ENCODE data around the gene RPUSD3.
"Not testable (repeated sequence)": the region's sequence is repeated elsewhere in the genome, so short reads cannot be mapped to it uniquely, and the experiment has no call there.

DNA sequence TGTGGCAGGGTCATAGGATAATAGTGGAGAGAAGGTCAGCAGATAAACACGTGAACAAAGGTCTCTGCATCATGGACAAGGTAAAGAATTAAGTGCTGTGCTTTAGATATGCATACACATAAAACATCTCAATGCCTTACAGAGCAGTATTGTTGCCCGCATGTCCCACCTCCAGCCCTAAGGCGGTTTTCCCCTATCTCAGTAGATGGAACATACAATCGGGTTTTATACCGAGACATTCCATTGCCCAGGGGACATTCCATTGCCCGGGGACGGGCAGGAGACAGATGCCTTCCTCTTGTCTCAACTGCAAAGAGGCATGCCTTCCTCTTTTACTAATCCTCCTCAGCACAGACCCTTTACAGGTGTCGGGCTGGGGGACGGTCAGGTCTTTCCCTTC lies 4.1 kb upstream of the RPUSD3 start:
- TF ChIP-seq, protein P1, sequence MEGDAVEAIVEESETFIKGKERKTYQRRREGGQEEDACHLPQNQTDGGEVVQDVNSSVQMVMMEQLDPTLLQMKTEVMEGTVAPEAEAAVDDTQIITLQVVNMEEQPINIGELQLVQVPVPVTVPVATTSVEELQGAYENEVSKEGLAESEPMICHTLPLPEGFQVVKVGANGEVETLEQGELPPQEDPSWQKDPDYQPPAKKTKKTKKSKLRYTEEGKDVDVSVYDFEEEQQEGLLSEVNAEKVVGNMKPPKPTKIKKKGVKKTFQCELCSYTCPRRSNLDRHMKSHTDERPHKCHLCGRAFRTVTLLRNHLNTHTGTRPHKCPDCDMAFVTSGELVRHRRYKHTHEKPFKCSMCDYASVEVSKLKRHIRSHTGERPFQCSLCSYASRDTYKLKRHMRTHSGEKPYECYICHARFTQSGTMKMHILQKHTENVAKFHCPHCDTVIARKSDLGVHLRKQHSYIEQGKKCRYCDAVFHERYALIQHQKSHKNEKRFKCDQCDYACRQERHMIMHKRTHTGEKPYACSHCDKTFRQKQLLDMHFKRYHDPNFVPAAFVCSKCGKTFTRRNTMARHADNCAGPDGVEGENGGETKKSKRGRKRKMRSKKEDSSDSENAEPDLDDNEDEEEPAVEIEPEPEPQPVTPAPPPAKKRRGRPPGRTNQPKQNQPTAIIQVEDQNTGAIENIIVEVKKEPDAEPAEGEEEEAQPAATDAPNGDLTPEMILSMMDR (IDR thresholded peaks at IDR 0.05; ENCODE audit: low read length): not testable (repeated sequence)
- not testable (repeated sequence) for TF ChIP-seq EZH2 (IDR thresholded peaks at IDR 0.05; ENCODE audit: borderline replicate concordance, low read length)
